Osteoblast (primary cell): ENCODE data around the gene GLT6D1. TPM values are rescaled to one million over a fixed set of nuclear protein-coding genes. Genes with fewer than 3 reads are reported as not detected.
A peak's percentile ranks its signal among the peaks of the same experiment; 100 is the strongest.

Source experiments
- DNase-seq: peaks from one replicate; pipeline ENCODE4 v3.0.0; 2011; ENCODE audit warnings: low spot score, mixed read lengths; ENCODE audit not compliant: insufficient read length; ENCODE audit errors: missing footprints
- H2AFZ ChIP-seq: 2 replicates; pipeline ENCODE4 v1.6.0; 2011; ENCODE audit warnings: mild to moderate bottlenecking, low read length
- H3K27ac ChIP-seq: 2 replicates; pipeline ENCODE4 v1.5.1; 2011; ENCODE audit warnings: mild to moderate bottlenecking, low read depth, low read length, moderate library complexity
- H3K27me3 ChIP-seq: 2 replicates; pipeline ENCODE4 v1.6.0; 2012; ENCODE audit warnings: mild to moderate bottlenecking, control low read depth, inconsistent platforms, low read length, moderate library complexity; ENCODE audit not compliant: insufficient read depth
- H3K36me3 ChIP-seq: 2 replicates; pipeline ENCODE4 v1.5.1; 2011; ENCODE audit warnings: mild to moderate bottlenecking, low read length, control low read depth, moderate library complexity; ENCODE audit not compliant: insufficient read depth
- H3K4me1 ChIP-seq: 2 replicates; pipeline ENCODE4 v1.5.1; 2011; ENCODE audit warnings: mild to moderate bottlenecking, low read length, control low read depth, moderate library complexity; ENCODE audit not compliant: insufficient read depth
- H3K4me2 ChIP-seq: 2 replicates; pipeline ENCODE4 v1.6.0; 2011; ENCODE audit warnings: mild to moderate bottlenecking, low read length; ENCODE audit not compliant: insufficient read depth
- H3K4me3 ChIP-seq: fragments of 200-600 bp; sonication (generic); 3 replicates; pipeline ENCODE4 v1.5.1; 2012; ENCODE audit warnings: mild to moderate bottlenecking, low read length, inconsistent platforms; ENCODE audit not compliant: insufficient read depth
- H3K79me2 ChIP-seq: 2 replicates; pipeline ENCODE4 v1.6.0; 2012; ENCODE audit warnings: mild to moderate bottlenecking, low read length, control low read depth, inconsistent platforms; ENCODE audit not compliant: insufficient read depth
- H3K9me3 ChIP-seq: 2 replicates; pipeline ENCODE4 v1.5.1; 2011; ENCODE audit warnings: low read depth, low read length, control low read depth
- H4K20me1 ChIP-seq: 2 replicates; pipeline ENCODE4 v1.6.0; 2012; ENCODE audit warnings: mild to moderate bottlenecking, low read length, control low read depth; ENCODE audit not compliant: insufficient read depth
- total RNA-seq: library from RNA; depleted of rRNA; stranded (reverse); fragments of >200 nt; gene quantifications from 2 replicates; pipeline ENCODE4 v1.2.3, GENCODE V29; 2012
- TF ChIP-seq, protein P1 (sequence below): IDR thresholded peaks from 2 replicates; pipeline ENCODE4 v1.5.1; 2011; ENCODE audit warnings: mild to moderate bottlenecking, low read depth, low read length, moderate library complexity; ENCODE audit errors: extremely low read depth

GLT6D1 gene
- total RNA-seq, 1 donor: not detected

DNA sequence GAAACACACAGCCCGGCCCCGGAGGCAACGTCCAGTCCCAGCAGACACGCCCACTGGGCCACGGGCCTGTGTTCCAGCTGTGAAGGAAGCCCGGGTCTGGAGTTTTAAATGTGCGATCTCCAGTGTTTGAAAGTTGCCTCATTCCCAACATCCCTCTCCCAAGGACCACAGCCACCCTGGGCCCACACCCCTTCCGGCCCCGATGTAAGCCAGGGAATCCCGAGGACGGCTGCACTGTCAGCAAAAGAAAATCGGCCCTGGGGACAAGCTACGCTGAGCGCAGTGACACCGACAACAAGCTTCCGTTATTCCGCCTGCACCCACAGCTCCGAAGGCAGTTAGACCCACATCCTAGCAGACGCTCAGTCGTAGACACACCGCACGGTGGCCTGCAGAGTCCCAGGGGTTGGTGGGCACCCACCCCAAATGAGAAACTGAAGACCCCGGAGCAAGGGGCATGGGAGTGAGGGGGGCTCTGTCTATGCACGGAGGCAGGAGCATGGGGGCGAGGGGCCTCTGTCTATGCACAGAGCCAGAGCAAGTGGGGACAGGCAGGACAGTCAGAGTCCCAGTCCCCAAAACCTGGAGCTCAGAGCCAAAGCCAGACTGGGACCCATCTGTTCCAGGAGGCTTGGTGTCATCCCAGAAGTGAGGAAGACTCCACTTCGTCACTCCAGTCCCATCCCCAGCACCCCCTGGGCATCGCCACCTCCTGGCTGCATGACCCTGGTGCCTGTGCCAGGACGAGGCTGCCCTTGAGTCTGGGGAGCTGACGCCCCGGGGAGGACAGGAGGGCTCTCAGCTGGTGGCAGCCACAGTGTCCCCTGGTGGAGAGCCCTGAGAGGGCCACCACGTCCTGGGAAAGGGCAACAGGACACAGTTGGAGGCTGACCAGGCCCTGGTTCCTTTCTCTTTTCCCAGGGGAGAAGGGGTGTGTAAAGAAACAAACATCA is 23.4 kb downstream of the GLT6D1 start:
- peak; percentile 79 for DNase-seq
- H3K27ac ChIP-seq: no peak overlapping the region
- H3K4me1 ChIP-seq: no peaks in the 10 kb centered on the region
- H3K9me3 ChIP-seq: no peaks in the 10 kb centered on the region
- no peak overlapping the region for H3K4me3 ChIP-seq
- H3K4me2 ChIP-seq: no peak overlapping the region
- H4K20me1 ChIP-seq: no peaks in the 10 kb centered on the region
- H3K27me3 ChIP-seq: peaks cover 2% of the 10 kb centered on the region
- no peaks in the 10 kb centered on the region for H3K79me2 ChIP-seq
- TF ChIP-seq, protein P1, sequence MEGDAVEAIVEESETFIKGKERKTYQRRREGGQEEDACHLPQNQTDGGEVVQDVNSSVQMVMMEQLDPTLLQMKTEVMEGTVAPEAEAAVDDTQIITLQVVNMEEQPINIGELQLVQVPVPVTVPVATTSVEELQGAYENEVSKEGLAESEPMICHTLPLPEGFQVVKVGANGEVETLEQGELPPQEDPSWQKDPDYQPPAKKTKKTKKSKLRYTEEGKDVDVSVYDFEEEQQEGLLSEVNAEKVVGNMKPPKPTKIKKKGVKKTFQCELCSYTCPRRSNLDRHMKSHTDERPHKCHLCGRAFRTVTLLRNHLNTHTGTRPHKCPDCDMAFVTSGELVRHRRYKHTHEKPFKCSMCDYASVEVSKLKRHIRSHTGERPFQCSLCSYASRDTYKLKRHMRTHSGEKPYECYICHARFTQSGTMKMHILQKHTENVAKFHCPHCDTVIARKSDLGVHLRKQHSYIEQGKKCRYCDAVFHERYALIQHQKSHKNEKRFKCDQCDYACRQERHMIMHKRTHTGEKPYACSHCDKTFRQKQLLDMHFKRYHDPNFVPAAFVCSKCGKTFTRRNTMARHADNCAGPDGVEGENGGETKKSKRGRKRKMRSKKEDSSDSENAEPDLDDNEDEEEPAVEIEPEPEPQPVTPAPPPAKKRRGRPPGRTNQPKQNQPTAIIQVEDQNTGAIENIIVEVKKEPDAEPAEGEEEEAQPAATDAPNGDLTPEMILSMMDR: no peak
- H2AFZ ChIP-seq: no peak overlapping the region
- no peaks in the 10 kb centered on the region for H3K36me3 ChIP-seq

DNA sequence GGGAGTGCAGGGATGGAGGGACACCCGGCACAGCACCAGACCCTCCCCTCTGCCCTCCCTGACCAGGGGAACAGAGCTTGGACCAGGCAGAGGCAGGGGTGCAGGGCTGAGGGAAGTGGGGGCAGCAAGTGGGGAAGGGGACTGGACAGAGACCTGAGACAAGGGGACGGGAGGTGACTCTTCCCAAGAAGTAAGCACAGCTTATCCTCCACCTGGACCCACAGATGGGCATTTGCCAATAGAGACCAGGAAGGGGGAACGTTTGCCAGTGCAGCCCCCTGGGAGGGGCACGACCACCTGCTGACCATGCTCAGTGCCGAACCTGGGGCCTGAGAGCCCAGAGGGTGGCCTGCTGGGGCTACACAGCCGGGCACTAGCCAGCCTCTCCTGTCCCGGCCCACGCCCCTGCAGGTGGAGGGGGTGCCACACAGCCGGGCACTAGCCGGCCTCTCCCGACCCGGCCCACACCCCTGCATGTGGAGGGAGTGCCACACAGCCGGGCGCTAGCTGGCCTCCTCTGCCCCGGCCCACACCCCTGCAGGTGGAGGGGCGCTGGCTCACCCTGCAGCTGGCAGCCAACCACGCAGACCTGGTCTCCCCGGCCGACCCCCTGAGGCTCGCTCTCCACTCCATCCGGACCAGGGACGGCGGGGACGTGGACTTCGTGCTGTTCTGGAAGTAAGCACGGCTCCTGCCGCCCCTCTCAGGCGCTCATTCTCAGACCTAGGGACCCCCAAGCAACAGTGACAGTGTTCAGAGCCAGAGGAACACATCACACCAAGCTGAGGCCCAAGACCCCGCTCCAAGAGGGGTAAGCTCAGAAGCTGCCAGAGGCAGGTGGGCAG is 24.3 kb downstream of the GLT6D1 start:
- Histone ChIP-seq H3K27ac (no peak overlapping the region), H3K4me2 (no peak overlapping the region), H3K27me3 (no peaks in the 10 kb centered on the region), H3K36me3 (no peaks in the 10 kb centered on the region), H3K79me2 (no peaks in the 10 kb centered on the region), H3K4me1 (no peaks in the 10 kb centered on the region), H3K9me3 (no peaks in the 10 kb centered on the region), H4K20me1 (no peaks in the 10 kb centered on the region), H3K4me3 (no peak overlapping the region), H2AFZ (no peak overlapping the region)
- DNase-seq: peak; percentile 72
- TF ChIP-seq, protein P1: no peak

DNA sequence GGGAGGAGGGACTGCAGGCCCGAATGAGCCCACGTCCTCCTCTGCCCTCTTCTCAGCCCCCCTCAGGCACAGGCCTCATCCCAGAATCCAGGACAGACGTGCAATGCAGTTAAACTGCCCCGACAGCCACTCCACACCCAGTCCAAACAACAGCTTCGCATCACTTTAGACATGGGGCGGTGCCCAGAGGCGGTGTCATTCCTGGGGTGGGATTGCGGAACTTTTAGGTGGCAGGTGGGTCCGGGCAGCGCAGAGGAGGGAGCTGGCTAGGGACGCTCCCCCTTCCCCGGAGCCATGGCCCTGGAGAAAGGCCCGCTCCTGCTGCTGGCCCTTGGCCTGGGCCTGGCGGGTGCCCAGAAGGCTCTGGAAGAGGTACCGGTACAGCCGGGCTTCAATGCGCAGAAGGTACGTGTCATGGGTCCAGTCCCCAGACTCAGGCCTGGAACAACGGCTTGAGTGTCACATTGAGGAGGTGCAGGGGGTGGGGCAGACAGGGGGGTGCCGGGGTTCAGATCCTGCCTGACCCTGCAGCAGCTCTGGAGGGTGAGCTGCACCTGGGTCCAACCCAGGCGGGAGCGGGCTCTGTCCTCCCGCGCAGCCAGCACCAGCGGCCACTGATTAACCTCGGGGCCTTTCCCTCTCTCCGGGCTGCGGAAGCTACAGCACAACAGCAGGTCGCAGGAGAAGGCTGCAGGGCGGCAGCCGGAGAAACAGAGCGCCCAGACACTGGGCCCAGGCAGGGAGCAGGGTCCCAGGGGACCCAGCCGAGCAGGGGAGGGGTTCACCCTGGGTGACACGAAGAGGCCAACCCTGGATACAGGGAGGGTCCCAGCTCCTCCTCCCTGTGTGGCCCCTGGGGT is 25.2 kb downstream of the GLT6D1 start:
- TF ChIP-seq, protein P1: no peak
- H3K4me1 ChIP-seq: no peaks in the 10 kb centered on the region
- H3K9me3 ChIP-seq: no peaks in the 10 kb centered on the region
- H3K27me3 ChIP-seq: peaks cover 2% of the 10 kb centered on the region
- H4K20me1 ChIP-seq: no peaks in the 10 kb centered on the region
- peak; percentile 77 for DNase-seq
- no peak overlapping the region for H3K4me3 ChIP-seq
- H3K36me3 ChIP-seq: no peaks in the 10 kb centered on the region
- H3K79me2 ChIP-seq: no peaks in the 10 kb centered on the region
- H2AFZ ChIP-seq: no peak overlapping the region
- H3K27ac ChIP-seq: no peak overlapping the region
- H3K4me2 ChIP-seq: no peak overlapping the region
